ENCODE data around the gene CLSTN2. TPM values are rescaled to one million over a fixed set of nuclear protein-coding genes. Genes with fewer than 3 reads are reported as not detected.

Gene CLSTN2
- total RNA-seq, 1 experiment from 2014 or later = not detected

- Histone ChIP-seq H3F3A (ENCODE audit: low read length, unreplicated experiment) (no peaks in the 10 kb centered on the region), H3K27ac (ENCODE audit: low read length) (no peak overlapping the region), H2AFZ (ENCODE audit: low read length) (no peak overlapping the region), H3K4me2 (ENCODE audit: low read length) (no peak overlapping the region), H3K27me3 (ENCODE audit: low read length) (no peaks in the 10 kb centered on the region), H3K79me2 (ENCODE audit: low read length) (no peaks in the 10 kb centered on the region), H3K36me3 (ENCODE audit: low read depth, low read length) (no peaks in the 10 kb centered on the region), H3K9me3 (ENCODE audit: low read length) (no peaks in the 10 kb centered on the region), H3K4me1 (ENCODE audit: insufficient read depth, low read length) (no peaks in the 10 kb centered on the region), H4K20me1 (ENCODE audit: low read length) (no peaks in the 10 kb centered on the region), H3K4me3 (ENCODE audit: low read length) (no peak overlapping the region), H3K9me2 (replicated peaks; ENCODE audit: low read length) (no peaks in the 10 kb centered on the region), H3K9ac (ENCODE audit: low read length) (no peak overlapping the region)
- no peak for ATAC-seq
- no peak for DNase-seq
- CTCF ChIA-PET = no interaction called here
- POLR2A ChIA-PET (ENCODE audit: unreplicated experiment) = no interaction called here
- intact Hi-C loops (cut with micrococcal nuclease) = no loop called here
- TF ChIP-seq EZH2phosphoT487 (IDR thresholded peaks at IDR 0.05; ENCODE audit: borderline replicate concordance, low read length) (no peak), CTCF (conservative IDR thresholded peaks at IDR 0.05; ENCODE audit: low read depth, low read length) (no peak), EZH2 (IDR thresholded peaks at IDR 0.05; ENCODE audit: low read length, unreplicated experiment) (no peak)
- no TSS peak for BruUV-seq (replicated peaks)
Observed at GRCh38 chr3:140013220-140013619, 78.2 kb downstream of the CLSTN2 start.

GRCh38 chr3:140014831-140015495 is 80.0 kb downstream of the CLSTN2 start:
- Histone ChIP-seq H3K4me2 (ENCODE audit: low read length) (no peak overlapping the region), H3K27me3 (ENCODE audit: low read length) (no peaks in the 10 kb centered on the region), H4K20me1 (ENCODE audit: low read length) (no peaks in the 10 kb centered on the region), H3K9me2 (replicated peaks; ENCODE audit: low read length) (no peaks in the 10 kb centered on the region), H2AFZ (ENCODE audit: low read length) (no peak overlapping the region), H3K9ac (ENCODE audit: low read length) (no peak overlapping the region), H3K79me2 (ENCODE audit: low read length) (no peaks in the 10 kb centered on the region), H3K27ac (ENCODE audit: low read length) (no peak overlapping the region), H3K9me3 (ENCODE audit: low read length) (no peaks in the 10 kb centered on the region), H3F3A (ENCODE audit: low read length, unreplicated experiment) (no peaks in the 10 kb centered on the region), H3K36me3 (ENCODE audit: low read depth, low read length) (no peaks in the 10 kb centered on the region), H3K4me3 (ENCODE audit: low read length) (no peak overlapping the region), H3K4me1 (ENCODE audit: insufficient read depth, low read length) (no peaks in the 10 kb centered on the region)
- no TSS peak for BruUV-seq (replicated peaks)
- POLR2A ChIA-PET (ENCODE audit: unreplicated experiment) = no interaction called here
- ATAC-seq = no peak
- no peak for DNase-seq
- TF ChIP-seq EZH2phosphoT487 (IDR thresholded peaks at IDR 0.05; ENCODE audit: borderline replicate concordance, low read length) (no peak), EZH2 (IDR thresholded peaks at IDR 0.05; ENCODE audit: low read length, unreplicated experiment) (no peak), CTCF (conservative IDR thresholded peaks at IDR 0.05; ENCODE audit: low read depth, low read length) (no peak)
- intact Hi-C loops (cut with micrococcal nuclease) = no loop called here
- CTCF ChIA-PET = no interaction called here

- CTCF ChIA-PET = no interaction called here
- H3K9me2 ChIP-seq (replicated peaks; ENCODE audit: low read length) = no peaks in the 10 kb centered on the region
Observed at GRCh38 chr3:140015741-140016140, 80.8 kb downstream of the CLSTN2 start.

More at GRCh38 chr3:140015741-140016140, 80.8 kb downstream of the CLSTN2 start:
- POLR2A ChIA-PET (ENCODE audit: unreplicated experiment) = no interaction called here
- Histone ChIP-seq H3K4me2 (ENCODE audit: low read length) (no peak overlapping the region), H4K20me1 (ENCODE audit: low read length) (no peaks in the 10 kb centered on the region), H2AFZ (ENCODE audit: low read length) (no peak overlapping the region), H3F3A (ENCODE audit: low read length, unreplicated experiment) (no peaks in the 10 kb centered on the region), H3K4me3 (ENCODE audit: low read length) (no peak overlapping the region), H3K27ac (ENCODE audit: low read length) (no peak overlapping the region), H3K36me3 (ENCODE audit: low read depth, low read length) (no peaks in the 10 kb centered on the region), H3K79me2 (ENCODE audit: low read length) (no peaks in the 10 kb centered on the region), H3K27me3 (ENCODE audit: low read length) (no peaks in the 10 kb centered on the region), H3K9ac (ENCODE audit: low read length) (no peak overlapping the region), H3K4me1 (ENCODE audit: insufficient read depth, low read length) (no peaks in the 10 kb centered on the region), H3K9me3 (ENCODE audit: low read length) (no peaks in the 10 kb centered on the region)
- intact Hi-C loops (cut with micrococcal nuclease) = no loop called here
- no peak for TF ChIP-seq EZH2 (IDR thresholded peaks at IDR 0.05; ENCODE audit: low read length, unreplicated experiment)
- no peak for TF ChIP-seq EZH2phosphoT487 (IDR thresholded peaks at IDR 0.05; ENCODE audit: borderline replicate concordance, low read length)
- no peak for TF ChIP-seq CTCF (conservative IDR thresholded peaks at IDR 0.05; ENCODE audit: low read depth, low read length)
- ATAC-seq (no peak), DNase-seq (no peak)
- no TSS peak for BruUV-seq (replicated peaks)

Measured in PC-3 (cell line).